Transverse colon (tissue), 4 donors: ENCODE measurements around the gene CFAP410. TPM values are rescaled to one million over a fixed set of nuclear protein-coding genes. Genes with fewer than 3 reads are reported as not detected.

ENCODE experiments used
- DNase-seq: peaks from one replicate; pipeline ENCODE4 v3.0.0-alpha.2; 2019
- H3K27ac ChIP-seq, 4 donors: fragments of 200-600 bp; sonication (generic); 2 replicates each; pipeline ENCODE4 v1.5.1; 2016 to 2018; ENCODE audit warnings: inconsistent platforms in 4 of 4
- H3K27me3 ChIP-seq: fragments of 200-600 bp; sonication (generic); 2 replicates; pipeline ENCODE4 v1.5.1; 2017; ENCODE audit warnings: inconsistent platforms
- H3K36me3 ChIP-seq, 4 donors: fragments of 200-600 bp; sonication (generic); 2 replicates each; pipeline ENCODE4 v1.5.1; 2017 to 2019; ENCODE audit warnings: inconsistent platforms in 4 of 4
- H3K4me1 ChIP-seq, 4 donors: fragments of 200-600 bp; sonication (generic); 2 replicates each; pipeline ENCODE4 v1.5.1; 2017 to 2020; ENCODE audit warnings: inconsistent platforms in 4 of 4
- H3K4me3 ChIP-seq, 4 donors: fragments of 200-600 bp; sonication (generic); 1 replicate in 1 of 4; 2 replicates in 3 of 4; pipeline versions ENCODE4 v1.5.1 to v1.6.1; 2017 to 2019; ENCODE audit warnings: inconsistent platforms in 4 of 4
- H3K9me3 ChIP-seq, 2 donors: fragments of 200-600 bp; sonication (generic); 2 replicates each; pipeline ENCODE4 v1.5.1; 2017 to 2019; ENCODE audit warnings: inconsistent platforms in 2 of 2
- EP300 ChIP-seq: sonication (generic); formaldehyde crosslinking; IDR thresholded peaks from one replicate; pipeline ENCODE4 v1.6.1; 2017; ENCODE audit warnings: antibody characterized with exemption, low read depth
- POLR2A ChIP-seq: fragments of 450-650 bp; IDR thresholded peaks from one replicate; pipeline ENCODE4 v1.6.1; 2016; ENCODE audit warnings: antibody characterized with exemption, mild to moderate bottlenecking, moderate library complexity
- POLR2AphosphoS5 ChIP-seq, 3 donors: sonication (generic); formaldehyde crosslinking; IDR thresholded peaks; one replicate each; pipeline ENCODE4 v1.6.1; 2016; ENCODE audit warnings: antibody characterized with exemption in 3 of 3
- WGBS, 2 donors: methylation state at CpG; one replicate each; pipeline ENCODE4 v1.1.5; 2018; ENCODE audit warnings: low coverage in 1 of 2; 5-methylcytosine and 5-hydroxymethylcytosine counted together
- in situ Hi-C, 4 donors: fragments of 200-750 bp; cut with MboI; loops; one replicate each; pipeline versions ENCODE4 v1.15.0 to v1.15.1; 2017; ENCODE audit warnings: low sequenced_read_pairs in 3 of 4, low pct_ligation_motif_present in 1 of 4, low pct_unique_long_range_greater_than_20kb in 1 of 4
- intact Hi-C: fragments of 100-400 bp; cut with DNase I; formaldehyde crosslinking; loops from one replicate; pipeline ENCODE4 v1.15.1; 2023; ENCODE audit warnings: low total_unique reads
- total RNA-seq, 4 donors: library from RNA; depleted of rRNA; stranded (reverse); fragments of >200 nt; gene quantifications; one replicate each; pipeline ENCODE4 v1.1.0, GENCODE V29; 2016
- TF ChIP-seq, protein P1 (sequence below), 5 experiments: fragments of 200-600 bp in 3 of 5; fragments of 450-650 bp in 2 of 5; sonication (generic) in 3 of 5; IDR thresholded peaks; 1 replicate in 2 of 5; 2 replicates in 3 of 5; pipeline ENCODE4 v1.5.1; 2016 to 2017; ENCODE audit warnings: antibody characterized with exemption in 5 of 5, inconsistent platforms in 3 of 5, mild to moderate bottlenecking in 2 of 5, moderate library complexity in 1 of 5

Gene CFAP410
- total RNA-seq, 4 donors from 2014 or later = 17.2 to 41.3 (median 32.2) TPM

- H3K27me3 ChIP-seq = peaks cover 5% of the 10 kb centered on the region
- intact Hi-C loops (no loop called here), in situ Hi-C loops (no loop called here)
Observed at GRCh38 chr21:44291936-44292811, 47.0 kb downstream of the CFAP410 start.

GRCh38 chr21:44291078-44291935, 47.9 kb downstream of the CFAP410 start:
- intact Hi-C loops = no loop called here
- WGBS, 2 donors = 71% methylated on average over 28 of the region's 33 CpGs; no CpG with 5 or more reads in 1 of the 2 donors
- H3K27ac ChIP-seq = no peak overlapping the region
- H3K4me1 ChIP-seq = peaks cover 0 to 14% (median 5%) of the 10 kb centered on the region in 4 donors
- no peaks in the 10 kb centered on the region for H3K9me3 ChIP-seq
- TF ChIP-seq EP300 (no peak), POLR2A (no peak), POLR2AphosphoS5 (IDR thresholded peaks at IDR 0.05) (no peak)
- TF ChIP-seq, protein P1, sequence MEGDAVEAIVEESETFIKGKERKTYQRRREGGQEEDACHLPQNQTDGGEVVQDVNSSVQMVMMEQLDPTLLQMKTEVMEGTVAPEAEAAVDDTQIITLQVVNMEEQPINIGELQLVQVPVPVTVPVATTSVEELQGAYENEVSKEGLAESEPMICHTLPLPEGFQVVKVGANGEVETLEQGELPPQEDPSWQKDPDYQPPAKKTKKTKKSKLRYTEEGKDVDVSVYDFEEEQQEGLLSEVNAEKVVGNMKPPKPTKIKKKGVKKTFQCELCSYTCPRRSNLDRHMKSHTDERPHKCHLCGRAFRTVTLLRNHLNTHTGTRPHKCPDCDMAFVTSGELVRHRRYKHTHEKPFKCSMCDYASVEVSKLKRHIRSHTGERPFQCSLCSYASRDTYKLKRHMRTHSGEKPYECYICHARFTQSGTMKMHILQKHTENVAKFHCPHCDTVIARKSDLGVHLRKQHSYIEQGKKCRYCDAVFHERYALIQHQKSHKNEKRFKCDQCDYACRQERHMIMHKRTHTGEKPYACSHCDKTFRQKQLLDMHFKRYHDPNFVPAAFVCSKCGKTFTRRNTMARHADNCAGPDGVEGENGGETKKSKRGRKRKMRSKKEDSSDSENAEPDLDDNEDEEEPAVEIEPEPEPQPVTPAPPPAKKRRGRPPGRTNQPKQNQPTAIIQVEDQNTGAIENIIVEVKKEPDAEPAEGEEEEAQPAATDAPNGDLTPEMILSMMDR (IDR thresholded peaks at IDR 0.05) = no peak
- peaks cover 14% of the 10 kb centered on the region for H3K27me3 ChIP-seq
- in situ Hi-C loops = no loop called here
- H3K4me3 ChIP-seq = no peak overlapping the region
- no peaks in the 10 kb centered on the region for H3K36me3 ChIP-seq
- no peak for DNase-seq

More at GRCh38 chr21:44291936-44292811, 47.0 kb downstream of the CFAP410 start:
- TF ChIP-seq EP300 (no peak), POLR2AphosphoS5 (IDR thresholded peaks at IDR 0.05) (no peak), POLR2A (no peak)
- TF ChIP-seq, protein P1 (IDR thresholded peaks at IDR 0.05) = no peak
- no peak overlapping the region for H3K27ac ChIP-seq
- peaks cover 0 to 14% (median 5%) of the 10 kb centered on the region in 4 donors for H3K4me1 ChIP-seq
- H3K4me3 ChIP-seq = no peak overlapping the region
- H3K36me3 ChIP-seq = no peaks in the 10 kb centered on the region
- no peaks in the 10 kb centered on the region for H3K9me3 ChIP-seq
- 53% methylated on average over 21 of the region's 25 CpGs; no CpG with 5 or more reads in 1 of the 2 donors for WGBS, 2 donors
- DNase-seq = no peak

DNA sequence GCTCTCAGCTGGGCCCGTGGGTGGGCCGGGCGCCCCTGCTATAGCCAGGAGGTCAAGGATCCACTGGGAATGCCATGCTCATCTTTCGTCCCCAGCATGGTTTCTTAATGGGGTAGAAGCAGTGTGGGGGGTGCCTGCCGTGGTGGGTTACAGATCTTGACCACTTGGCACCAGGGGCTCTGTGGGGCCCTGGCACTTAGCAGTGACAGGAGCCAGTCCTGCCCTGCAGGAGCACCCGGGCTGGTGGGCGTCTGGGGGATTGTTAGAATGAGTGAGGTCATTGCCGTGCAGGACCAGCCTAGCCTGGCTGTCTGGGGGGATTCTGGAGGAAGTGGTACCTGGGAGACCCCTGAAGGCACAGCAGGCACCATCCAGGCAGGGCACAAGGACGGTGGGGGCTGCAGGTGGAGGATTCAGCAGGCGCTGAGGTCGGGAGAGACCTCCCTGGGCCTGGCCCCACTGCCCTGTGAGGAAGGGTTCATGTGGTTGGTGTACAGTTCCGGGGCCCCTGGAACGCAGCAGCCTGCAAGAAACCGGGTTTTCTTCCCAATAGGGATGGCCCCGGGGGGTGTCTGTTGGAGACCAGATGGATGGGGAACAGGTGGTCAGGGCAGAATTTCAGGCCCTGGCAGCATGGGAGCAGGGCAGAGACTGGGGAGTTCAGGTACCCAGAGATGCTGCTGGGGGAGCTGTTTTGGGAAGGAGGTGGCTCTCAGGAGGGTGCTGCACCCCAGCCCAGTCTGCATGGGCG, 48.7 kb downstream of the CFAP410 start:
- Histone ChIP-seq H3K36me3 (no peaks in the 10 kb centered on the region), H3K4me3 (no peak overlapping the region), H3K4me1 (peaks cover 0 to 13% (median 5%) of the 10 kb centered on the region in 4 donors), H3K27ac (no peak overlapping the region), H3K27me3 (peaks cover 22% of the 10 kb centered on the region), H3K9me3 (no peaks in the 10 kb centered on the region)
- no peak for DNase-seq
- TF ChIP-seq, protein P1 (IDR thresholded peaks at IDR 0.05) = no peak
- no peak for TF ChIP-seq POLR2A
- 75% methylated on average over 16 of the region's 16 CpGs; no CpG with 5 or more reads in 1 of the 2 donors for WGBS, 2 donors
- intact Hi-C loops (no loop called here), in situ Hi-C loops (no loop called here)
